HG03378 (cell line): Measurements from ENCODE around the gene CTNNA3.
A peak's percentile ranks its signal among the peaks of the same experiment; 100 is the strongest.
"Not testable (repeated sequence)": the region's sequence is repeated elsewhere in the genome, so short reads cannot be mapped to it uniquely, and the experiment has no call there.

Experiments used
- ATAC-seq: cut with Tn5 transposase; IDR thresholded peaks from one replicate; pipeline ENCODE4 v1.9.1; 2021; ENCODE audit warnings: mild to moderate bottlenecking, moderate library complexity; ENCODE audit not compliant: unreplicated experiment

CTNNA3 gene

DNA sequence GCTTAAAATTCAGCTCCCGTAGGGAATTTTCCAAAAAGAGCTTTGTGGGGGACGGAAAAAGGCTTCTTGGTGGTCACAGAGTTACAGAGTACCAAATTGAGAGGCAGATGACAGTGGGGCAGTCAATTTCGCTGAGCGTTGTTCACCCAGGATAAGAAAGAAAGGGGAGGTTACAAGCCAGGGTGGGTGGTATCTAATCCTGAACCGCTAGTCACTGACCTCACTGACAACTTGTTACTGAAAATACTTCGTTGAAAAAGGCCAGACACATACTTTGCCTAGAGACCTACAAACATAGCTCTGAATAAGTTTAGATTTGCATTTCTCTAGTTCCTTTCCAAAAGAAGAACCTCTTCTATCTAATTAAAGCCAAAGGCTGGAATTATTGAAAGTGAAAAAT lies at the start of gene CTNNA3:
TSS of gene CTNNA3 (minus strand) at position 167 of the 400 bp plus-strand sequence.
- ATAC-seq = peak; percentile 70

DNA sequence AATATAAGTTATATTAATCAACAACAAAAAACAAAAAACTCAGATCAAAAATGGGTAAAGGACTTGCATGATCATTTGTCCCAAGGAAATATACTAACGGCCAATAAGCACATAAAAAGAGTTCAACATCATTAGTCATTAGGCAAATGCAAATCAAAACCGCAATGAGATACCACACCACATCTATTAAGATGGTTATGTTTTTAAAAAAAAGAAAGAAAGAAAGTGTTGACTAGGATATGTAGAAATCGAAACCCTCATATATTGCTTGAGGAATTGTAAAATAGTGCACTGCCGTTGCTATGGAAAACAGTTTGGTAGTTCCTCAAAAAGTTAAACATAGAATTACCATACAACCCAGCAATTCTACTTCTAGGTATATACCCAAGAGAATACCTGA lies 39.4 kb upstream of the CTNNA3 start:
- ATAC-seq = no peak

DNA sequence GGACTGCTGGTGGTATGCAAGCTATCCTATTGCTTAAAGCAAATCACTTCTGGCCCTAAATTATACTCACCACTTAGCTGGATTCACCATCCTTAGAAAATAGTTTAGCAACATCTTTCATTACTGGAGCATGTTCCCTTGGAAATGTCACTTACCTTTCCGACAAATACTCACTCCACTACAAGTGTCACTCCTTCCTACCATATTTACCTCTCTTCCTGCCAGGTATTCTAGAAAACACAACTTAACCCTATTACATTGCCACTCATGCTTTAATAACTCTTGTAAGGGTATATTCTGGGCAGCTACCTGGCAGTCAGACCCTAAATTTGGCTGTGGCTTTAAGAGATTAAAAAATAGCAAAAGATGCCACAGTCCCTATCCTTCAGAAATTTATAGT lies 37.5 kb upstream of the CTNNA3 start:
- ATAC-seq = no peak

DNA sequence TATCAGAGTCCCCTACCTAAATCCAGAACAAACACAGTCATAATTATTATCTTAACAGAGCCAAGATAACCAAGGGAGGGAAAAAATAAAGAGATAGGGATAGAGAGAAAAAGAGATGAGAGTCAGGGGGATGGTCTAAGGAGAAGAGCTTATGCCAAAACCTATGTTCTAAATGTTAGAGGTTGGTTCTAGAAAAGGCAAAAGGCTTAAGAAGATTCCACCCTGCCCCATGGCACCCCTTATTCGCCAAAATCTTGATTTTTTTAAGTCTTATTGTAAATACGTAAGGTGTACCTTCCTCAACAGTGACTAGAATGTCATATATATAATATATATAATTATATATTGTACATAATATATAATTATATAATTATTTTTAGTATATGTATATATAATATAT lies 29.6 kb upstream of the CTNNA3 start:
- no peak for ATAC-seq

DNA sequence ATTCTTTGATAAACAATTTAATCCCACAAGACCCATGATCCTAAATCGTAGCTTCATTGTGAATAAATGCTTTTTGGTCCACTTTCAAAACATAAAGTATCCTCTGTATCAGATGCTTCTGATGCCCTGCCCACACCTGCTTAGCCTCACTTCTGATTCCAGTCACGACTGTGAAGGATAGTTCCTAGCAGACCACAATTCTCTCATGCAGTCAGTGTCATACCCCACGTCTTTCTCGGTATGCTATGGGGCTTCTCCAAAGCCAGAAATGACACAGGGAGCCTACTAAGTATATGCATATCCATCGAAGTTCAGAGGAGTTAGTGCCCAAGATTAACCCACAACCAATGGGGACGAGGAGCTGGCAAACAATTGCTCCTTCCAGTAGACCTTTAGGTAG lies 27.6 kb upstream of the CTNNA3 start:
- no peak for ATAC-seq

DNA sequence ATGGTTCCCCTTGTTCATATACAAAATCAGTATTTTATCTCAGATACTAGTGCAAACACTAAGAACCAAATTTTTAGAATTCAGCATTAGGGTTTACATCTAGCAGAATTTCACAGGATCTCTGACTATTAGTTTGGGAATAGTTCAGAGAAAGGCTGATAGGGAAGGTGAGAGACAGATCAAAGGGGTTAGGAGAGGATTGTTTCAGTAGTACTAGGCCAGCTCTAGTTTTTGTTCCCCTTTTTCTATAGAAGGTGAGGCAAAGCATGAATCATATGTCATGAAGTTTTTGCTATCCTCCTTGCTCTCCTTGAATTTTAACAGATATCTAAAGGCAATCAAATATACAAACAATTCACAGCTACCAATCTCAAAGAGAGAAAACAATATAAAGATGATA lies 26.1 kb upstream of the CTNNA3 start:
- peak; percentile 92 for ATAC-seq

DNA sequence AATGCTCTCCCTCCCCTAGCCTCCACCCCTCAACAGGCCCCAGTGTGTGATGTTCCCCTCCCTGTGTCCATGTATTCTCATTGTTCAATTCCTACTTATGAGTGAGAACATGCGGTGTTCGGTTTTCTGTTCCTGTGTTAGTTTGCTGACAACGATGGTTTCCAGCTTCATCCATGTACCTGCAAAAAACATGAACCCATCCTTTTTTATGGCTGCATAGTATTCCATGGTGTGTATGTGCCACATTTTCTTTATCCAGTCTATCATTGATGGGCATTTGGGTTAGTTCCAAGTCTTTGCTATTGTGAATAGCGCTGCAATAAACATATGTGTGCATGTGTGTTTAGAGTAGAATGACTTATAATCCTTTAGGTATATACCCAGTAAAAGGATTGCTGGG lies 20.5 kb upstream of the CTNNA3 start:
- not testable (repeated sequence) for ATAC-seq

DNA sequence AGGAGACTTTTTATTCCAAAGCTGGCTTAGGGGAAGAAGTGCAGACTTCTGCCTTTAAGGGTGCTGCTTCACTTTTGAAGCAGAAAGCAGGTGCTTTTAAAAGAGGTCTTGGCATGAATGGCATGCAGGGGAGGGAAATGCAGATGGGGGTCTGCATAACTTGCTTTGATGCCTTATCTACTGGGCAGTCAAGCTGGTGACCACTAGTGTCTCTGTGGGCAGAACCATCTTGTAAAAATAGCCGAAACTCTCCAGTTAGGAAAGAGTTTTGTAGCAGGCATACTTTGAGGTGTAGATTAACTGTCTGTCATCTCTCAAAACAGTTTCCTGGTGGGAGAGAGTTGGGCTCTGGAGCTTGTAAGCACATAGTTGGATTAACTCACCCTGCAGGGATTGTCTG lies 9.9 kb upstream of the CTNNA3 start:
- ATAC-seq = no peak

DNA sequence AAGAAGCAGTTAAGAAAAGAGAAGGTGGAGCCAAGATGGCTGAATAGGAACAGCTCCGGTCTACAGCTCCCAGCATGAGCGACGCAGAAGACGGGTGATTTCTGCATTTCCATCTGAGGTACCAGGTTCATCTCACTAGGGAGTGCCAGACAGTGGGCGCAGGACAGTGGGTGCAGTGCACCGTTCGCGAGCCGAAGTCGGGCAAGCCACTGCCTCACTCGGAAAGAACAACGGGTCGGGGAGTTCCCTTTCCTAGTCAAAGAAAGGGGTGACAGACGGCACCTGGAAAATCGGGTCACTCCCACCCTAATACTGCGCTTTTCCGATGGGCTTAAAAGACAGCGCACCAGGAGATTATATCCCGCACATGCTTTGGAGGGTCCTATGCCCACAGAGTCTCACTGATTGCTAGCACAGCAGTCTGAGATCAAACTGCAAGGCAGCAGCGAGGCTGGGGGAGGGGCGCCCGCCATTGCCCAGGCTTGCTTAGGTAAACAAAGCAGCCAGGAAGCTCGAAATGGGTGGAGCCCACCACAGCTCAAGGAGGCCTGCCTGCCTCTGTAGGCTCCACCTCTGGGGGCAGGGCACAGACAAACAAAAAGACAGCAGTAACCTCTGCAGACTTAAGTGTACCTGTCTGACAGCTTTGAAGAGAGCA lies 3.7 kb upstream of the CTNNA3 start:
- ATAC-seq = not testable (repeated sequence)

DNA sequence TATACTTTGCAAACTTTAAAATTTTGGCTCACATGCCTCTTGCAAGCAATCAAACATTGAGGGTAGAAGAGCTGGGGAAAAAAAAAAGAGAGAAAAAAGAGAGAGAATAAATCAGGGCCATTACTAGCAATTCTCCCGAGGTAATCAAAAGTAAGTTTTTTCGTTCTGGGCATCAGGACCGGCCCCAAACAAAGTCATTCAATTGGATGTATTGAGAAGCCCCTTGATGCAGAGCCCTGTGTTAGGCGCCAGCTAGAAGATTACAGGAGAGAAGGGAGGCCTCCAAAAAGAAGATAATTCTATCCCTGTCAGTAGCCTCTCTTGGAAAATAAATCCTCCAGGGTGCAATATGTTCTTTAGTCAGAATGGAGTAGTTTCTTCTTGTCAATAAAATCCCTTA lies 2.2 kb upstream of the CTNNA3 start:
- no peak for ATAC-seq

DNA sequence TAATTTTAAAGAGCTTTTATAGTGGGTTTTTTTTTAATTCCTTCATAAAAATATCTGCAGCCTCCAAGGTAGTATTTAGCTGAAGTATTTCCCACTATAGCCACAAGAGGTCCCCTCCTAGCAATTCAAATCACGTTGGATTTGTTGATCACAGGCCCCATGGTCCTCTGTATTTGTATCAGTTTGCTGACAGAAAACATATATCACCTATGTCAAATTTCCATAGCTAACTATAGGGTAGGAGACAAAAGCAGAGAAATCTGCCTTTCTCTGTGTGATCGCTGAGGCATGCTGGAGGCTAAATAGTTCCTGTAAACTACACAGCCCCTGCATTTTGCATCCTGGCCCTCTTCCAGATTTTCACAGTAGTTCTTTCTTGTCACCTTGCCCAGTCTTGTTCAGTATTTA lies 1.7 kb upstream of the CTNNA3 start:
- ATAC-seq = peak; percentile 90

DNA sequence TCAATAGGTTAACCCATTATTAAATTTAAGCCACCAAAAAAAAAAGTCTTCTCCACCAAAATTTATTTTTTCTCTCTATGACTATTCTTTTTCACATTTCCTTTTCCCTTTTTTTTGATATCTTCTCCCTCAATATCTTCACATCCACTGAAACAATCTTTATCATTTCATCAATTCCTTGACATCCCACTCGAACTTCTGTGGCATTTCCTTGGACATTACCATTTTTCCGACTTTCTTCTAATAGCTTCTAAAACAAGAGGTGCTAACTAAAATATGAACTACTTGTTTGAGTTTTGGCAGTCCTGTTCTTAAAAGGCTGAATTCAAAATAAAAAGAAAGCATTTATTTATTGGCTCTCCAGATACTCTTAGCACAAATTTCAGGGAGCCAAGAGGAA lies 684 bp upstream of the CTNNA3 start:
- ATAC-seq = no peak

DNA sequence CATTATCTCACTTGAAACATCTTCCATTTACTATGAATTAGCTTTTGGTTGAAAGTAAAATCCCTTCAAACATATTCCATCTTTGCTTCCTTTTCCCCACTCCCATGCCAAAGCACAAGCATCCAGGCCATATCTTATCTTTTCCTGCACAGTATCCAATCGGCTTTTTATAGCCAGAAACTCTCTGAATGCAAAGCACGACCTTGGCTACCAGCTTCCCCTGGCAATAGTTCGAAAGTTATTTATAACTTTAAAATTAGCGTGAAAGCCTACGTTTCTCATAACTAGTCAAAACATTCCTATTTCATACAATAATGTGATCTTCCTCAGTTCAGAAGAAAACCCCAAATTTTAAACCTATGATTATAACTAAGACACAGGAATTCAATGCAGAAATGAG lies 440 bp downstream of the CTNNA3 start:
- ATAC-seq = no peak

DNA sequence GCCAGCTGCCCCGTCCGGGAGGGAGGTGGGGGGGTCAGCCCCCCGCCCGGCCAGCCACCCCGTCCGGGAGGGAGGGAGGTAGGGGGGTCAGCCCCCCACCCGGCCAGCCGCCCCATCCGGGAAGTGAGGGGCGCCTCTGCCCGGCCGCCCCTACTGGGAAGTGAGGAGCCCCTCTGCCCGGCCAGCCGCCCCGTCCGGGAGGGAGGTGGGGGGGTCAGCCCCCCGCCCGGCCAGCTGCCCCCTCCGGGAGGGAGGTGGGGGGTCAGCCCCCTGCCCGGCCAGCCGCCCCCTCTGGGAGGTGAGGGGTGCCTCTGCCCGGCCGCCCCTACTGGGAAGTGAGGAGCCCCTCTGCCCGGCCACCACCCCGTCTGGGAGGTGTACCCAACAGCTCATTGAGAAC lies 4.1 kb downstream of the CTNNA3 start:
- not testable (repeated sequence) for ATAC-seq

DNA sequence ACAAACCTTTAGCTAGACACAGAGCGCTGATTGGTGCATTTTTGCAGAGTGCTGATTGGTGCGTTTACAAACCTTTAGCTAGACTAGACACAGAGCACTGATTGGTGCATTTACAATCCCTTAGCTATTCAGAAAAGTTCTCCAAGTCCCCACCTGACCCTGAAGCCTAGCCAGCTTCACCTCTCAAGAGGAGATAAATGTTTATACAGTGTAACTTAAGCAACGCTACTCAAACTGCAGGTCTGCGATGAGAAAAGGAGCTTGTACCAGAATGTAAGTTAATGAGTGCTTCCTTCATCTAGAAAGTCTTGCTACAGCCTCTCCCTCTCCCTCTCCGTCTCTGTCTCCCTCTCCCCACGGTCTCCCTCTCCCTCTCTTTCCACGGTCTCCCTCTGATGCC lies 5.5 kb downstream of the CTNNA3 start:
- ATAC-seq = not testable (repeated sequence)

DNA sequence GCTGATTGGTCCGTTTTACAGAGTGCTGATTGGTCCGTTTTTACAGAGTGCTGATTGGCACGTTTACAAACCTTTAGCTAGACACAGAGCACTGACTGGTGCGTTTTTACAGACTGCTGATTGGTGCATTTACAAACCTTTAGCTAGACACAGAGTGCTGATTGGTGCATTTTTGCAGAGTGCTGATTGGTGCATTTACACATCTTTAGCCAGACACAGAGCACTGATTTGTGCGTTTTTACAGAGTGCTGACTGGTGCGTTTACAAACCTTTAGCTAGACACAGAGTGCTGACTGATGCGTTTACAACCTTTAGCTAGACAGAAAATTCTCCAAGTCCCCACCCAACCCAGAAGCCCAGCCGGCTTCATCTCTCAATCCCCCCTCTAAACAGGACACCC lies 11.9 kb downstream of the CTNNA3 start:
- ATAC-seq = not testable (repeated sequence)

DNA sequence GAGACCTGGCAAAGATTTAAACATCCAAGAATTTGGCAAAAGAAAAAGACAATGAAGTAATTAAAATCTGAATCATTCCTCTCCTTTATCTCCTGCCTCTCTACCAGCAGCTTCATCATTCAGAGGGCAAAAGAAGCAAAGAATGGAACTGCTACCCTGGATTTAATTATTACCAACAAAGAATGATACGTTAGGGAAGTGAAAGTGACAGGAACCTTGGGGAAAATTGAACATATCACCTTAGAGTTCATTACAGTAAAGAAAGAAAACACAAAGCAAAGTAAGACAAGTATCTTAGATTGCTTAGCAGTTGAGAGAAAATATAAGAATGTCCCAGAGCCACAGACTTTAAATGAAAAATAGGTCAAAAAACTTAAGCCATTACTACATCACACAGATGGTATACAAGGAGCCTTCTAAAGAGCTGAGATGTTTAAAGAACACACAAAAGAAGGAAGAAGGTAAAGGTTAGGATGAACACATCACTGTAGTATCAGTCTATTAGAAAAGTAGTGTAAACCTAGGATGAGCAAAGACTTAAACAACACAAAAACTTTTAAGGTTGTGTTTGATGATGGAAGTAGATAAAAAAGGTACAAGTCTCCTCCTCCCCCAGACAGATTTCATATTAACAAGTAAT lies 17.5 kb downstream of the CTNNA3 start:
- no peak for ATAC-seq

DNA sequence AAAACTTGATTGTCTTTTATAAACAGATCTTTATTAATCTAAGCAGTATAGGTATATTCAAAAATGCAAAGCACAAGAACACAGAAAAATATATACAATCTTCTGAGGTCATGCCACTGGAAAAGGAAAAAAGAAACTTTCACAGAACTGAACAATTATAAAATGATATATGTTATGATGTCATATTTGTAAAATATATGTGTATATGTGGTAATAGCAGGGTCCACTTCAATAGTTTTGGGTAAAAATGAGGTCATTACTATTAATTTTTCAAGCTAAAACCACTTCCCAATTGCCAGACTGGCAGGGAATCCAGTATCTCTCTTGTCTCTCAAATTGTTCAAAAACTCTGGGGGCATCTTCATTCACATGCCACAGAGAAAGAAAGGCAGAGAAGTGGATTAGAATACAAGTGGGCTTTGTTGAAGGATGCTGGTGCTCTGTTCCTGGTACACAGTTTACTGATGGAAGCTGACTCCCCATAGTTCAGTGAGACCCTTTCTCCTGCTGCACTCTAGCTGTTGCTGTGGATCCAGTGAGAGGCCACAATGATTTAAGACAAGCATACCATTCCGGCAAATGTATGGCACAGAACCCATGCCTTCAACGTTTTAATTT lies 19.7 kb downstream of the CTNNA3 start:
- ATAC-seq = no peak

DNA sequence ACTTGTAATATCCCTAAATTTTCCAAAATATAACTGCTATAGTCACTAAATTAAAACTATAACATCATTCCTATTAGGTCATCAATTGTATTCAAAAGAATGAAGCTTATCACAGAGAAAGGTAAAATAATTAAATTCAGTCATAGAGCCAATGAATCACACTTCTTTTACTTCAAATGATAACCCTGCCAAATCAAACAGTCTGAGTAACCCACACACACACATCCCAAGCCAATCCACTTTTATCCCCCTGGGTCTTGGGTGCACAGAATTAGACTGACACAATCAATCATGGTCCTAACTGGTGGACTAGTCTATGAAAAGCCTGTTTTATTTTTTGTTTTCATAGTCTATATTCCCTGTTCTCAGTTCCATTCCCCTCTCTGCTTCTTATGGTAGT lies 25.6 kb downstream of the CTNNA3 start:
- no peak for ATAC-seq

DNA sequence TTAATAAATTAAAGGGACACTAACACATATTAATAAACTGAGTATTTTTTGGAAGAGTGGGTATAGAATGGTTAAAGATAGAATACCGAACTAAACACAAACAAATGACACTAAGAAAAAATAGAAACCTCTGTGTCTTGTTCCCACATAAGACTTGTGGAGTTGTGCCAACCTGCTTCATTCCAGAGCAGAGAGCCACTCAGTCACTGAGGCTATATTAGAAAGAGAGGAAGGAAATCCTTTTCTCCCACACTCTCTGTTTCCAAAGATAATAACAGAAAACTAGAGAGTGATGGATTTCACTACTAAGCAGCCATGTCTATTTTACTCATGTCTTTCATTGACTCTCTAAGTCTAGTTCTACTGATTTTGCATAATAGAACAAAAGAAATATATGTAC lies 26.0 kb downstream of the CTNNA3 start:
- ATAC-seq = no peak

DNA sequence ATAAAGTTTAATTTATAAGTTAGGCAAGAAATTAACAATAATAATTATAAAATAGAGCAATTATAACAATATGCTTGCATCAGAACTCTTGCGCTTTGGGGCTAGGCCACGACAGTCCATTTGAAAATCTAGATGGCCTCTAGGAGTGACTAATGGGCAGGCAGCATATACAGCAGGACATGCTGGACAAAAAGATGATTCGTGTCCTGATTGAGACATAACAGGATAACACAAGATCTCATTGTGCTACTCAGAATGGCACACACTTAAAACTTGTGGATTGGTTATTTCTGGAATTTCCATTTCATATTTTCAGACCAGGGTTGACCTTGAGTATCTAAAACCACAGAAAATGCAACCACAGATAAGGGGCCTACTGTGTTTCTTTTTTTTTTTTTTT lies 27.5 kb downstream of the CTNNA3 start:
- ATAC-seq = no peak

DNA sequence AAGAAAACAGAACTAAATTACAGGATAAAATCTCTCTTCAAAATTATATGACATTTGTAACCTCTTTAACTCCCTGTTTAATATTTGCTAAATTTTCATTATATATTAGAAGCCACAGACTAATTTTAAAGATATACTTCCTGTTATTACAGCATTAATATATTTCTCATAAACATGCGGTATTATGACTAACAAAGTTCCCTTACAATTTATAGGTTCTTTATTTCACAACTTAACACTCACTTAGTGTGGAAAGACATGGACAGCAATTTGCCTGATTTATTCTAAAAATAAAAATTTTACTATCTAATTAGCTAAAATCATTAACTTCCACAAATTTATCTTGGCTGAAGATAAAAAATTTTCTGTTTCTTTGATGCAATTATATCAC lies 29.0 kb downstream of the CTNNA3 start:
- ATAC-seq = no peak
